Stimulated activated naive B cell treated with anti-CD40 and anti-IgM and Interleukin-4, amounts not matched to agents 10 μg/mL and 1 μg/mL and 100 μg/mL, for 72 hours (primary cell): ENCODE data around the gene RBM44.
A peak's percentile ranks its signal among the peaks of the same experiment; 100 is the strongest.
"Not testable (repeated sequence)": the region's sequence is repeated elsewhere in the genome, so short reads cannot be mapped to it uniquely, and the experiment has no call there.

ENCODE experiments used
- ATAC-seq, 2 donors: fragments of 150-1000 bp; cut with Tn5 transposase; replicated peaks; 2 replicates each; pipeline ENCODE4 v1.10.0; 2021; ENCODE audit warnings: moderate library complexity in 1 of 2
- DNase-seq: peaks from one replicate; pipeline ENCODE4 v3.0.0; 2021
- H3K27ac Mint-ChIP-seq: one replicate; pipeline ENCODE4 v1.8.0; 2022; ENCODE audit warnings: mild to moderate bottlenecking, mixed read lengths
- H3K27me3 Mint-ChIP-seq, 2 donors: one replicate each; pipeline ENCODE4 v1.8.0; 2022; ENCODE audit warnings: mixed read lengths in 2 of 2
- H3K36me3 Mint-ChIP-seq, 2 donors: one replicate each; pipeline ENCODE4 v1.8.0; 2022; ENCODE audit warnings: mixed read lengths in 2 of 2, mild to moderate bottlenecking in 1 of 2
- H3K4me1 Mint-ChIP-seq, 2 donors: one replicate each; pipeline ENCODE4 v1.8.0; 2022; ENCODE audit warnings: mixed read lengths in 2 of 2, mild to moderate bottlenecking in 1 of 2
- H3K4me3 Mint-ChIP-seq, 2 donors: one replicate each; pipeline ENCODE4 v1.8.0; 2022; ENCODE audit warnings: mild to moderate bottlenecking in 2 of 2, mixed read lengths in 2 of 2, moderate library complexity in 1 of 2
- H3K9me3 Mint-ChIP-seq, 2 donors: one replicate each; pipeline ENCODE4 v1.8.0; 2022; ENCODE audit warnings: mixed read lengths in 2 of 2, mild to moderate bottlenecking in 1 of 2

The RBM44 gene

GRCh38 chr2:237848940-237849339, 50.4 kb downstream of the RBM44 start:
- H3K9me3 Mint-ChIP-seq, H3K4me3 Mint-ChIP-seq, DNase-seq, H3K27ac Mint-ChIP-seq, H3K4me1 Mint-ChIP-seq, ATAC-seq: not testable (repeated sequence)
- Mint-ChIP-seq H3K36me3 (peaks cover 14 to 19% of the 10 kb centered on the region in 2 donors), H3K27me3 (peaks cover 5 to 24% of the 10 kb centered on the region in 2 donors)

DNA sequence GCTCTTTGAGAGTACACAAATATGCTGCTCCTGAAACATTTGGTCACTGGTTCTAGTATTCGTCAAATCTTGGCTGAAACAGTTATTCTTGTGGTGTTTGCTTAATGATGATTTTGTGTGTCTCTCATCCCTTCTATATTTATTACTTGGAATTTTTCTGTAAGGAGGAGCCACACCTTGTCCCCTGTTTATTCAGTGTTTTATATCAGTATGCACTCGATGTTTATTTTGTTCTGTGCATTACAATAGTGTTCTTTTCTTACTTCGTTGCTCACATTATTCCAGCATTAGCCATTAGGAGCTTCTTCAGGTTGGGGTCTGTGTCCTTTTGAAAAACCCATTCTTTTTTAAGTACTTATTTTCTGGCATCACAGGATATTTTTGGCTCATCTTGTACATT, 55.7 kb downstream of the RBM44 start:
- Mint-ChIP-seq H3K27me3 (peaks cover 21 to 27% of the 10 kb centered on the region in 2 donors), H3K36me3 (peaks cover under 1 to 2% of the 10 kb centered on the region in 2 donors), H3K27ac (no peak overlapping the region), H3K9me3 (no peaks in the 10 kb centered on the region), H3K4me3 (no peak overlapping the region), H3K4me1 (peaks cover 5 to 12% of the 10 kb centered on the region in 2 donors)
- ATAC-seq, result no peak
- no peak for DNase-seq

DNA sequence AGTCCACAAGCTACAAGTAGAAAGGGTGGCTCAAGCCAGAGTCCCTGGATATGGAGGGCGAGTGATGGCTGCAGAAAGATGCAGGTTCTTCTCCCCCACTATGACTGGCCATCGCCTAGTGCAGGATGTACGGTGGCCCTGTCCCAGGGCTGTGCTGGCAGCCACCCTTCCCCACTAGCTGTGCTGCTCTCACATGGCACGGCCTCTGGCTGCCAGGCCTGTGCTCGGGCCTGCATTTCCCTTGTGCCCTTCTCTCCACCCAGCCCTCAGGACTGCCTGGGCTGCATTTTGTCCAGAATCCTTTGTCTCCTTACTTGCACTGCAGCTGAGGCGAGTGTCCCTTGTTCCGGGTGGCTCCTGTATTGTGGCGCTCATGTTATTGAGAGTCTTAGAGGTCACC, 59.2 kb downstream of the RBM44 start:
- Mint-ChIP-seq H3K4me1 (peaks cover 5 to 19% of the 10 kb centered on the region in 2 donors), H3K36me3 (no peaks in the 10 kb centered on the region), H3K27ac (no peak overlapping the region), H3K9me3 (no peaks in the 10 kb centered on the region), H3K27me3 (peaks cover 30 to 51% of the 10 kb centered on the region in 2 donors), H3K4me3 (no peak overlapping the region)
- DNase-seq, result no peak
- ATAC-seq, result no peak

DNA sequence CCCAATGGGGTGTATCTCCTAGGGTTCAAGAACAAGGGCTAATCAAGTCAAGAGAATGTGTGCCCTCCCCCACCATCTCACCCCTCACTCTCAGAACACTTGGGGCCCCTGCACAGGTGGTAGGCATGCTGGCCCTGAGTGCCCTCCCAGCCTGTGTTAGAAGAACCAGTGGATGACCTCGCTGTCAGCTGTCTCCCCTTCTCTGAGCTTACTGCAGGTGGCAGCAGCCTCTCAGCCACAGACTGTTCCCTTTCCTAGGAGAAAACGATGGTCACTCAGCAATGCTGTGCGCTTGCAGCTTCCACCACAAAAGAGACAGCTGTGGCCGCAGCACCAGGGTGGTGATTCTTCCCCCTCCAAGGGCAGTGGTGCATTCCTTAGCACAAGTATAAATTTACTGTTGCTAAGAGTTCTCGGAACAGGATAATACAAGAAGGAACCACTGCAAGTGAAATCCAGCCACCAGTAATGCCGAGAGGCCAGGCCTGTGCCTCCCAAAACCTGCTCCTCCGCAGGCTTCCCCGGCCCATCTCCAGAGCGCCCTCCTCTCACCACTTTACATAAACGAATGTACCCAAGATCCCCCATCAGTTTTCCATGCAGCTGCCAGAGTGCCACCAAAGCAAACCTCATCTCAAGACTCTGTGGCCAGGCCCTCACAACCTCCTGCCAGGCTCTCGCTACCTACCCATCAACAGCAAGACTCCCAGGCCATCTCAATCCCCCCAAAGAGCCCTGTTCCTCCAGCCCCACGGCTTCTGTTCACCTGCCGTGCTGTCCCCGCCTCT, 59.9 kb downstream of the RBM44 start:
- peaks cover 5 to 19% of the 10 kb centered on the region in 2 donors for H3K4me1 Mint-ChIP-seq
- peaks cover 33 to 58% of the 10 kb centered on the region in 2 donors for H3K27me3 Mint-ChIP-seq
- DNase-seq, result peak; percentile 22
- no peak overlapping the region for H3K27ac Mint-ChIP-seq
- ATAC-seq, result peak; percentile 92 to 93
- H3K4me3 Mint-ChIP-seq, result peak overlapping the region; percentile 55 to 71
- H3K36me3 Mint-ChIP-seq, result no peaks in the 10 kb centered on the region
- H3K9me3 Mint-ChIP-seq, result no peaks in the 10 kb centered on the region

GRCh38 chr2:237859082-237859433, 60.5 kb downstream of the RBM44 start:
- no peak for ATAC-seq
- peak overlapping the region in 1 of 2 donors; percentile 50 for H3K4me3 Mint-ChIP-seq
- H3K27me3 Mint-ChIP-seq, result peaks cover 33 to 61% of the 10 kb centered on the region in 2 donors
- H3K4me1 Mint-ChIP-seq, result peaks cover 5 to 19% of the 10 kb centered on the region in 2 donors
- DNase-seq, result no peak
- no peaks in the 10 kb centered on the region for H3K36me3 Mint-ChIP-seq
- H3K9me3 Mint-ChIP-seq, result no peaks in the 10 kb centered on the region
- no peak overlapping the region for H3K27ac Mint-ChIP-seq

DNA sequence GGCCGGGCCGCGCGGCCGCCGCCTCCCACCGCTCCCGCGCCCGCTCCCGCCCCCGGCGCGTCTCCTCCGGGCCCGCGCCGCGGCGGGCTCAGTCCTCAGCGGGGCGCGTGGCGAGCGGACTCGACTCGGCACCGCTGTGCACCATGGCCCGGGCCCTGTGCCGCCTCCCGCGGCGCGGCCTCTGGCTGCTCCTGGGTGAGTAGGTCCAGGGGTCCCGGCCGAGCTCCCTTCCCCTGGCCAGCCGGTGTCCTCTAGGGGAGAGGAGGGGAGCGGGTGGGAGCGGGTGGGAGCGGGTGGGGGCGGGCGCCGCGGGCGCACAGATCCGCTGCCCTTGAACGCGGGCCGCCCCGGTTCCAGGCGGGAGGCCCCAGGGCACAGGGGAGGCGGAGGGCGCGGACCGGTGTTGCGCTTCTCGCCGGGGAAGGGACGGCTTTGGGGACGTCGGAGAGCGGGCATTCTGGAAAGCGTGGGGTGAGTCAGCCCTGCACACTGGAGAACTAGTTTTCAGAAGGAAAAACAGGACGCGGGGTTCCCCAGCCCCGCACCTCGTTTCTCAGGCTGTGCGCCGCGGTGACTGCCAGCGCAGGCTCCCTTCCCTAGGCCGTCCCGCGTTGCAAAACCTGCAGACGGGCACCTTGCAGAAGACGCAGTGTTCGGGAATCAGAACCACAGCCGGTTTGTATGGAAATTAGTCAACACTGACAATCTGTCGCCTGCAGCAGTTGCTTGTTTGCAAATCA, 61.1 kb downstream of the RBM44 start, which contains the start of gene RAMP1:
Gene RAMP1 (plus strand): TSS at position 91 of the 740 bp plus-strand sequence. CDS start 53 bp downstream, at position 144.
- Mint-ChIP-seq H3K36me3 (no peaks in the 10 kb centered on the region), H3K9me3 (no peaks in the 10 kb centered on the region), H3K27me3 (peaks cover 40 to 61% of the 10 kb centered on the region in 2 donors), H3K4me1 (peaks cover 5 to 19% of the 10 kb centered on the region in 2 donors), H3K4me3 (peak within 1 kb of the TSS; percentile 55 to 74), H3K27ac (no peak within 1 kb of the TSS)
- ATAC-seq (peak; percentile 40 to 56), DNase-seq (no peak)

DNA sequence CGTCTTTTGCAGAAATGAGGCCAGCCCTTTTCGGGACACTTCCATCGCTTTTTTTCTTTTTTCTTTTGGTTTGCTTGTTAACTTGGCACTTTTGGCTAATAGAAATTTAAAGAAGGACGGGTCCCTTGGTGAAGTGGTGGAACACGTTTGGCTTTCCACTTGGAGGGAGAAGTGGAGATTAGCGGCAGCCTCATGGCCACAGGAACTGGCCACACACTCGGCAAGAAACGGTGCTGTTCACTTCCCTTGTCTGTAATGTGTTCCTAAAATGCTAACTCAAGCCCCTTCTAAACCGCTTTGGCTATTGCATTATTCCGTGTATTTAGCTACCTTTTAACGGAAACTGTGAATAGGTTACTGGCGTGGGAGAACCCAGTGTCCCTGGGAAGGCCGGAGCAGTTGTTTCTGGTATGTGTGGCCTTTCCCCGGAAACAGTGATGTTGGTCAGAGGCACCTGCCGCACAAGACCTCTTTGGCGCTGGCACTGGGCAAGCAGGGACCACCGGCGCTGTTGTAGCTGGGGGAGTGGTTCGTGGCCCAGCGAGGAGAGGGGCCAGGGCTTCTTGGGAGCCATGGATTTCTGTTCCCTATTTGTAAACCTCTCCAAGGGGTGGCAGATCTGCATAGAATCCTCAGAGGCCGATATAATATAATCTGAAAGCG, 61.8 kb downstream of the RBM44 start:
- H3K36me3 Mint-ChIP-seq, result no peaks in the 10 kb centered on the region
- H3K9me3 Mint-ChIP-seq, result no peaks in the 10 kb centered on the region
- no peak for ATAC-seq
- H3K27me3 Mint-ChIP-seq, result peaks cover 46 to 63% of the 10 kb centered on the region in 2 donors
- no peak for DNase-seq
- H3K4me3 Mint-ChIP-seq, result peak overlapping the region in 1 of 2 donors; percentile 74
- H3K4me1 Mint-ChIP-seq, result peaks cover 5 to 20% of the 10 kb centered on the region in 2 donors
- H3K27ac Mint-ChIP-seq, result no peak overlapping the region

DNA sequence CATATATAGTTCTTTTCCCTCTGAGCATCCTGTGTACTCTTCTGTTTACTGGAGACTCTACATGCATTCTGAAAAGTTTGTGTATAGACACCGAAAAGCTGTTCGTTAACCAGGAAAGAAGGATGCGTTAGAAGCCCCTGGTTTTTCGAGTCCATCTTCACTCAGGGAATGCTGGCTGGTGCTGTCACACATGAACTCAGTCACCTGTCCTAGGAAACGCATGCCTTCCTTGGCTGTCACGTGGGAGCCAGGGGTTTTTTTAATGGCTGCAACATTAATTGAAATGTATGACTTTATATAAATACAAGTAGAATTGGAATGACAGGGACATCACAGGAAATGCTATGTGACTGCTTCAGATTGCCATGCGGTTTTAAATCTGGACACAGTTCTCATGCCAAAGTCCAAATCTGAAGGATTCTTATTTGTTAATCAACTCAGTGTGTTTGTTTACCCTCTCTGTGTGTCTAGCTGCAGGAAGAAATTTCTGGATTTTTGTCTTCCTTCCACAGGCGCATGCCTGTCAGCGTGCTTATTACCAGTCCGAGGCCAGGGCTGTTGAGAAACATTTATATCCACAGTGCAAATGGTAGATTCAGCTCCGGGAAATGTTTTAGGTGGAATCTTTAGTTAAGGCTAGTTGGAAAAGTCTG, 63.4 kb downstream of the RBM44 start:
- no peak for ATAC-seq
- peaks cover 51 to 64% of the 10 kb centered on the region in 2 donors for H3K27me3 Mint-ChIP-seq
- peaks cover 5 to 24% of the 10 kb centered on the region in 2 donors for H3K4me1 Mint-ChIP-seq
- no peak for DNase-seq
- H3K27ac Mint-ChIP-seq, result no peak overlapping the region
- no peaks in the 10 kb centered on the region for H3K9me3 Mint-ChIP-seq
- H3K36me3 Mint-ChIP-seq, result no peaks in the 10 kb centered on the region
- H3K4me3 Mint-ChIP-seq, result no peak overlapping the region

DNA sequence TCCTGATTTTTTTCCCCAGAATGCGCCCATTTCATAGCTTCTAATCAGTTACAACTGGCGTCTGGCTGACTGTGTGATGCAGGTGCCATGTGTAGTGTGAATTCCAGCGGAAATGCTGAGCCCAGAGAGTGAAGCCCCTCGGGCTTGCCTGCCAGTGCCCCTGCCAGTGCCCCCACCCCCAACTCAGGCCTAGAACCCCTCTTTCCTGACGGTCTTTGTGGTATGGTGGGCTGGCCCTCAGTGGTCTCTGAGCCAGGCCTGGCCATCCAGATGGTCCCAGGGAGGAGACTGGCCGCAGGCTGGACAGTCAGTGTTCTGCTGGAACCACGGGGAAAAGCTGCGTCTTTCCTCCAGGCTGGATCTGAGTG, 63.9 kb downstream of the RBM44 start:
- Mint-ChIP-seq H3K27me3 (peaks cover 53 to 62% of the 10 kb centered on the region in 2 donors), H3K27ac (no peak overlapping the region), H3K4me3 (no peak overlapping the region), H3K4me1 (peaks cover 5 to 24% of the 10 kb centered on the region in 2 donors), H3K36me3 (no peaks in the 10 kb centered on the region), H3K9me3 (no peaks in the 10 kb centered on the region)
- no peak for DNase-seq
- ATAC-seq, result no peak

DNA sequence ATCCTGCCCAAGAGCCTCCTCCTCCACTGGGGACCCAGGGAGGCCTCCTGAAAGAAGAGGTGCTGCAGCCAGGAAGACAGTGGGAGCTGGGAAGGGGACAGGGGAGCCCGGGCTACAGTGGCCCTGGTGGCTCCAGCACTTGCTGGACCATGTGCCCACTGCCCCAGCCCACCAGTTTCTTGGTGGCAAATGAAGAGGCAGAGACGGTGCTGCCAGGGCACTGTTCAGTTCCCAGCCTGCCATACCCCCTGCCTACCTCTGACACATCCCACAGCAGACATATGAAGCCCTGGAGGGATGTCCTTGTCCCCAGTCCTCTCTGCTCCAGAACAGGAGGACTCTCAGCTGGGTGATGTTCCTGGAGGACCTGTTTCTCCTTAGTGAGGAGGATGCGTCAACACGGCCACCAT, 64.5 kb downstream of the RBM44 start:
- Mint-ChIP-seq H3K9me3 (no peaks in the 10 kb centered on the region), H3K27ac (no peak overlapping the region), H3K4me3 (no peak overlapping the region), H3K36me3 (no peaks in the 10 kb centered on the region), H3K4me1 (peaks cover 5 to 22% of the 10 kb centered on the region in 2 donors), H3K27me3 (peaks cover 48 to 59% of the 10 kb centered on the region in 2 donors)
- ATAC-seq (no peak), DNase-seq (no peak)

DNA sequence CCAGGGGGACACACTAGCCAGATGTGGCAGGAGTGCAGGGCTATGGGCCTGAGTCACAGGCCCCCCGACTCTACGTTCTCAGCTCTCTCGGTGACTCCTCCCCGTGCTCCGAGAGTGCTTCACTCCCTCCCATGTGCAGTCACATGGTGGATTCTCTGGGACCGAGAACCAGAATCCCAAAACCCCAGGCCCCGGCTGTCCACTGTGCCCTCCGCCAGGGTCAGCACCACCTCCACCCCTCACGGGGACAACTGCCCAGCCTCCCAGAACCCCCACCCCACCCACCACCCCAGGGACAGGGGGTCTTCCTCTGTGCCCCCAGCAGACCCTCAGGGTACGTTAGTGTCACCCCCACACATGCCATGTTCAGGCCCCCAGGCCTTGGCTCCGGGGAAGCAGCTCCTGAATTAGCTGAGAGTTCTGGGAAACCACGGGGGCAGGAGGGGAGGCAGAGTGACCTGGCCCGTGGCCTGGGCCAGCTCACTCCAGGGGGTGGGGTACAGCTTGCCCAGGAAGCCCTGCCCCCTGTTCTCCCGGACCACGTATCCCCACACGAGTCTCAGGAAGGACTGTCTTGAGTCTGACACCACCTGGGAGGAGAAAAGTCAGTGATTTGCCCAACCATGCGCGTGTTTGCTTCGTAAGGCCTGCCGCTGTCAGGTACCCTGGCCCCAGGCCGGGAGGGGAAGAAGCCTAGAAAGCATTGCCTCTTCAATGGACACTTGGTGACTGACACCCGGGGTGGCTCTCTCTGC, 65.3 kb downstream of the RBM44 start:
- no peak for ATAC-seq
- Mint-ChIP-seq H3K4me3 (no peak overlapping the region), H3K27me3 (peaks cover 46 to 59% of the 10 kb centered on the region in 2 donors), H3K4me1 (peaks cover 3 to 20% of the 10 kb centered on the region in 2 donors), H3K9me3 (no peaks in the 10 kb centered on the region), H3K27ac (no peak overlapping the region), H3K36me3 (no peaks in the 10 kb centered on the region)
- no peak for DNase-seq

DNA sequence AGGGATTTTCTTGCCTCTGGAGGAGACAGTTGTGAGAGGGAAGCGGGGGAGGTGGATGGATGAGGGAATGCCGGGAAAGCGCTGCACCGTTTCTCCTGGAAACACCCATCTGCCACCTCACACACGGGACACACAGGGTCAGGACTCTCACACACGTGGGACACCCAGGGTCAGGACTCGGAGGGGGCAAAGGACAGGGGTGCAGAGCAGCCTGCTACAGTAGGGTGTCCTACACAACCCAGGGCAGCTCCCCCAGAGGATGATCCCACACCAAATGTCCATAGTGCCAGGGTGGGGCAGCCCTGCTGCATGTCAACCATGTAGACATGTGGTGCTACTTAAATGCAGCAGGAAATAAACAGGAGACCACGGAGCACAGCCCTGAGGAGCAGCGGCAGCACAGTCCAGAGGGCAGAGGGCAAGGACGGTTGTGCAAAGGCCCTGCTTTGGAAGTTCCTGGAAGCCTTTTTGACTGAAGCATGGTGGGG, 65.9 kb downstream of the RBM44 start:
- ATAC-seq (no peak), DNase-seq (no peak)
- Mint-ChIP-seq H3K27ac (no peak overlapping the region), H3K4me3 (no peak overlapping the region), H3K27me3 (peaks cover 49 to 61% of the 10 kb centered on the region in 2 donors), H3K9me3 (no peaks in the 10 kb centered on the region), H3K36me3 (no peaks in the 10 kb centered on the region), H3K4me1 (peaks cover 8 to 24% of the 10 kb centered on the region in 2 donors)

DNA sequence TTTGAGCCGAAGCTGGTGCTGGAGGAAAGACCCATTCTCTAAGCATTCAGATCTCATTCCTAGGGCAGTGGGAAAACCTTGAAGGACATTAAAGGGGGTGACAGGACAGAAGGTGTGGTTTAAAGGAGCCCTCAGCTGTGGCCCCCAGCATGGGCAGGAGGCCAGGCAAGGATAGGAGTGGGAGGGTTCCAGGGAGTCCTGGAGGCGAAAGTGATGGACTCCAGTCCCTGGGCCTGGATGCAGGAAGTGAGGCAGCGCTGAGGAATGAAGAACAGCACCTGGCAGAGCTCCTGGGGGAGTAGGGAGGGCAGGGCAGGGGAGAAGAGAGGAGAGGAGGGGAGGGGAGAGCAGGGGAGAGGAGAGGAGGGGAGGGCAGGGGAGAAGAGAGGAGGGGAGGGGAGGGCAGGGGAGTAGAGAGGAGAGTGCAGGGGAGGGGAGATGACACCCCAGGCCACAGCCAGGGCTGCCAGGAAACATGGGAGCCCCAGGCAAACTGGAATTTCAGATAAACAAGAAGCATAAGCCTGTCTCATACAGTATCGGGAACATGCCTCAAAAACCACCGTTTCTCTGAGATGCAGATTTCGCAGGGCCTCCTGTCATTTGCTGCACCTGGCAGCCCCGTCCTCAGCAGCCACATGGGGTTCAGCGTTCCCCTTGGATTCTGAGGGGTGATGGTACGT, 66.5 kb downstream of the RBM44 start:
- peaks cover 53 to 62% of the 10 kb centered on the region in 2 donors for H3K27me3 Mint-ChIP-seq
- no peaks in the 10 kb centered on the region for H3K9me3 Mint-ChIP-seq
- no peak overlapping the region for H3K4me3 Mint-ChIP-seq
- DNase-seq (no peak), ATAC-seq (no peak)
- peaks cover 8 to 22% of the 10 kb centered on the region in 2 donors for H3K4me1 Mint-ChIP-seq
- H3K27ac Mint-ChIP-seq, result no peak overlapping the region
- no peaks in the 10 kb centered on the region for H3K36me3 Mint-ChIP-seq
